Measurements from ENCODE around the gene SLC26A11.
A peak's percentile ranks its signal among the peaks of the same experiment; 100 is the strongest.

The SLC26A11 gene

GRCh38 chr17:80289616-80290015 lies 69.4 kb downstream of the SLC26A11 start:
- DNase-seq (ENCODE audit: low read depth): no peak
- TF ChIP-seq, protein P1, sequence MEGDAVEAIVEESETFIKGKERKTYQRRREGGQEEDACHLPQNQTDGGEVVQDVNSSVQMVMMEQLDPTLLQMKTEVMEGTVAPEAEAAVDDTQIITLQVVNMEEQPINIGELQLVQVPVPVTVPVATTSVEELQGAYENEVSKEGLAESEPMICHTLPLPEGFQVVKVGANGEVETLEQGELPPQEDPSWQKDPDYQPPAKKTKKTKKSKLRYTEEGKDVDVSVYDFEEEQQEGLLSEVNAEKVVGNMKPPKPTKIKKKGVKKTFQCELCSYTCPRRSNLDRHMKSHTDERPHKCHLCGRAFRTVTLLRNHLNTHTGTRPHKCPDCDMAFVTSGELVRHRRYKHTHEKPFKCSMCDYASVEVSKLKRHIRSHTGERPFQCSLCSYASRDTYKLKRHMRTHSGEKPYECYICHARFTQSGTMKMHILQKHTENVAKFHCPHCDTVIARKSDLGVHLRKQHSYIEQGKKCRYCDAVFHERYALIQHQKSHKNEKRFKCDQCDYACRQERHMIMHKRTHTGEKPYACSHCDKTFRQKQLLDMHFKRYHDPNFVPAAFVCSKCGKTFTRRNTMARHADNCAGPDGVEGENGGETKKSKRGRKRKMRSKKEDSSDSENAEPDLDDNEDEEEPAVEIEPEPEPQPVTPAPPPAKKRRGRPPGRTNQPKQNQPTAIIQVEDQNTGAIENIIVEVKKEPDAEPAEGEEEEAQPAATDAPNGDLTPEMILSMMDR (IDR thresholded peaks at IDR 0.05; ENCODE audit: low read depth, low read length, missing control alignments): no peak
- in situ Hi-C loops (cut with HindIII; ENCODE audit: low sequenced_read_pairs): no loop called here
- H3K4me3 ChIP-seq (ENCODE audit: low read depth, low read length): no peak overlapping the region

DNA sequence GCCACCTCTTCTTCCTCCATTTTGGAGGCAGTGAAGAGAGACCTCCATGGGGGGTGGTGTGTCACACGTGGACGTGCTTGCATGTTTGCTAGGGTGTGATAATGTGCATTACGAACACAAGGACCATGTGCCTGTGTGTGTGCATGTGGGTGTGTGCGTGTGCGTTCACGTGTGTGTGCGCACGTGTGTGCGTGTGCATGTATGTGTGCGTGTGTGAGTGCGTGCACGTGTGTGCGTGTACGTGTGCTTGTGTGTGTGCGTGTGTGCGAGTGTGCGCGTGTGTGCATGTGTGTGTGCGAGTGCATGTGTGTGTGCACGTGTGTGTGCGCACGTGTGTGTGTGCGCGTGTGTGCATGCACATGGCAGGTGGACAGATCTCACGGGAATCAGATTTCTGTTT lies 69.9 kb downstream of the SLC26A11 start:
- no peak overlapping the region for H3K4me3 ChIP-seq (ENCODE audit: low read depth, low read length)
- in situ Hi-C loops (cut with HindIII; ENCODE audit: low sequenced_read_pairs): no loop called here
- TF ChIP-seq, protein P1 (IDR thresholded peaks at IDR 0.05; ENCODE audit: low read depth, low read length, missing control alignments): no peak
- no peak for DNase-seq (ENCODE audit: low read depth)

- TF ChIP-seq, protein P1 (IDR thresholded peaks at IDR 0.05; ENCODE audit: low read depth, low read length, missing control alignments): no peak
- DNase-seq (ENCODE audit: low read depth): no peak
- in situ Hi-C loops (cut with HindIII; ENCODE audit: low sequenced_read_pairs): no loop called here
- no peak overlapping the region for H3K4me3 ChIP-seq (ENCODE audit: low read depth, low read length)
Measured at GRCh38 chr17:80291260-80291659, 71.0 kb downstream of the SLC26A11 start.

DNA sequence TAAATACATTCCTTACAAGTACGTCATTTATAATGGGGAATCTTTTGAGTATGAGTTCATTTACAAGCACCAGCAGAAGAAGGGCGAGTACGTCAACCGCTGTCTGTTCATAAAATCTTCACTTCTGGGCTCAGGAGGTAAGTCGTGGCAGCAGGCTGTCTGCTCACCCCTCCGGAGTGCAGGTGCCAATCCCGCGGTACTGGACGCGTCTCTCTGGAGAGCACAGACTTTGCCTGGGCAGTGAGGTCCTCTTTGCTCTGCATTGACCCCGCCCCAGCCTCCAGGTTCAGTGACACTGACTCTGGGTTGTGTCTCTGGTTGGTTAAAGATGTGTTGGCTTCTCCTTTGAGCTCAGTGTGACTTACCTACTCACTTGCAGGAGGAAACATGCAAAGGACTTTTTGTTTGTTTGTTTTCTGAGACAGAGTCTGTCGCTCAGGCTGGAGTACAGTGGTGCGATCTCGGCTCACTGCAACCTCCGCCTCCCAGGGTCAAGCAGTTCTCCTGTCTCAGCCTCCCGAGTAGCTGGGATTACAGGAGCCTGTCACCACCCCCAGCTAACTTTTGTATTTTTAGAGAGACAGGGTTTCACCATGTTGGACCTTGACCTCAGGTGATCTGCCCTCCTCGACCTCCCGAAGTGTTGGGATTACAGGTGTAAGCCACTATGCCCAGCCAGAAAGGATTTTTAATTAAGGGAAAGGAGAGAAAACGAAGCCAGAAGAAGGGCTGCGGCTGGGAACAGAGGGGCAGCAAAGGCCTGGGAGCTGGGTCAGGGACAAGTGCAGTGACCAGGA lies 71.7 kb downstream of the SLC26A11 start:
- TF ChIP-seq, protein P1 (IDR thresholded peaks at IDR 0.05; ENCODE audit: low read depth, low read length, missing control alignments): no peak
- in situ Hi-C loops (cut with HindIII; ENCODE audit: low sequenced_read_pairs): no loop called here
- H3K4me3 ChIP-seq (ENCODE audit: low read depth, low read length): no peak overlapping the region
- no peak for DNase-seq (ENCODE audit: low read depth)

DNA sequence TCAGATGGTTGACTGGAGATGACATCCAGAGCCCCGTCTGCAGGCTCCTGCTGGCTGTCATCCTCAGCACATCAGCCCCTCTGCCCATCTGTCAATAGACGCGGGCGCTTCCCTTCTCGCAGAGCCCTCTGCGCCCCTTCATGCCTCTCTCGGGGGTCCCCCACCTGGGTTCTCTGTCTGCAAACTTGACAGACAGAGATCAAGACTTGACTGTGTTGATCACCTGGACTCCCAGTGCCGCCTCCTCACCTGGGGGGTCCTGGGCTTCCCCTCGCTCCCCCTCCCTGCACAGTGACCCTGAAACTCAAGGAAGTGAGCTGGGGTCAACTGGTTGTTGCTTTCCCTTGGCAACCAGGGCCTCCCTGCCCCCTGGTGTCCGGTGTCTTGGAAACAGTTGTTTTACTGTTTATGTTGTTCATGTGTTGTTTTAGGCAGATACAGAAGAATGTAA lies 72.3 kb downstream of the SLC26A11 start:
- no peak for DNase-seq (ENCODE audit: low read depth)
- H3K4me3 ChIP-seq (ENCODE audit: low read depth, low read length): no peak overlapping the region
- in situ Hi-C loops (cut with HindIII; ENCODE audit: low sequenced_read_pairs): no loop called here

GRCh38 chr17:80294210-80294609 lies 74.0 kb downstream of the SLC26A11 start:
- TF ChIP-seq, protein P1 (IDR thresholded peaks at IDR 0.05; ENCODE audit: low read depth, low read length, missing control alignments): no peak
- in situ Hi-C loops (cut with HindIII; ENCODE audit: low sequenced_read_pairs): no loop called here
- no peak overlapping the region for H3K4me3 ChIP-seq (ENCODE audit: low read depth, low read length)
- no peak for DNase-seq (ENCODE audit: low read depth)

More for the DNA sequence above, 72.3 kb downstream of the SLC26A11 start:
- TF ChIP-seq, protein P1 (IDR thresholded peaks at IDR 0.05; ENCODE audit: low read depth, low read length, missing control alignments): peak; percentile 9
